Natural killer cell (primary cell): ENCODE measurements around the gene UPP2. TPM values are rescaled to one million over a fixed set of nuclear protein-coding genes. Genes with fewer than 3 reads are reported as not detected.

Source experiments
- ATAC-seq, 3 donors: fragments of 150-1000 bp in 2 of 3; fragments of 200-7000 bp in 1 of 3; cut with Tn5 transposase; 1 replicate in 1 of 3; 2 replicates in 2 of 3; pipeline ENCODE4 v1.10.0; 2021; ENCODE audit warnings: mild to moderate bottlenecking in 2 of 3, moderate library complexity in 2 of 3
- DNase-seq, 2 donors: peaks; one replicate each; pipeline versions ENCODE4 v3.0.0 to v3.0.0-alpha.2; 2013 to 2021; ENCODE audit warnings: mixed read lengths in 1 of 2
- H3K27ac ChIP-seq: one replicate; pipeline ENCODE4 v1.5.1; 2013; ENCODE audit warnings: mild to moderate bottlenecking, low read length
- H3K27me3 ChIP-seq: one replicate; pipeline ENCODE4 v1.6.1; 2013; ENCODE audit warnings: low read length; ENCODE audit not compliant: control insufficient read depth, insufficient read depth
- H3K36me3 ChIP-seq: one replicate; pipeline ENCODE4 v1.6.1; 2013; ENCODE audit warnings: low read length; ENCODE audit not compliant: control insufficient read depth, insufficient read depth
- H3K4me1 ChIP-seq: one replicate; pipeline ENCODE4 v1.6.1; 2013; ENCODE audit warnings: low read length; ENCODE audit not compliant: control insufficient read depth, insufficient read depth
- H3K4me3 ChIP-seq: one replicate; pipeline ENCODE4 v1.5.1; 2013; ENCODE audit warnings: low read length
- H3K9me3 ChIP-seq: one replicate; pipeline ENCODE4 v1.6.1; 2013; ENCODE audit warnings: low read length; ENCODE audit not compliant: control insufficient read depth, insufficient read depth
- H3K27ac Mint-ChIP-seq, 2 donors: one replicate each; pipeline ENCODE4 v1.8.0; 2022; ENCODE audit warnings: mild to moderate bottlenecking in 2 of 2, mixed read lengths in 2 of 2, moderate library complexity in 1 of 2
- H3K27me3 Mint-ChIP-seq, 2 donors: one replicate each; pipeline ENCODE4 v1.8.0; 2022; ENCODE audit warnings: low read depth in 2 of 2, mixed read lengths in 2 of 2
- H3K36me3 Mint-ChIP-seq: one replicate; pipeline ENCODE4 v1.8.0; 2022; ENCODE audit warnings: mixed read lengths
- H3K4me1 Mint-ChIP-seq, 2 donors: one replicate each; pipeline ENCODE4 v1.8.0; 2022; ENCODE audit warnings: mixed read lengths in 2 of 2
- H3K4me3 Mint-ChIP-seq: one replicate; pipeline ENCODE4 v1.8.0; 2022; ENCODE audit warnings: mild to moderate bottlenecking, moderate library complexity, mixed read lengths
- H3K9me3 Mint-ChIP-seq, 2 donors: one replicate each; pipeline ENCODE4 v1.8.0; 2022; ENCODE audit warnings: mixed read lengths in 2 of 2
- CTCF ChIP-seq: fragments of 200-600 bp; IDR thresholded peaks from one replicate; pipeline ENCODE4 v1.8.0; 2022; ENCODE audit warnings: antibody characterized with exemption
- WGBS: methylation state at CpG from one replicate; pipeline ENCODE4 v1.1.7; 2013; ENCODE audit warnings: missing lambda C conversion rate; ENCODE audit not compliant: insufficient coverage; 5-methylcytosine and 5-hydroxymethylcytosine counted together
- intact Hi-C: fragments of 100-400 bp; cut with micrococcal nuclease; formaldehyde crosslinking; loops from one replicate; pipeline ENCODE4 v1.14.2; 2022
- total RNA-seq, 4 donors: library from RNA; stranded (reverse); fragments of 120-200 nt in 1 of 4; gene quantifications; one replicate each; pipeline versions ENCODE4 v1.2.3 to v1.2.4, GENCODE V29; 2013 to 2022

UPP2 gene
- total RNA-seq, 3 donors from 2014 or later (not counting 1 experiment from before 2014, with no cell fraction given), result not detected

GRCh38 chr2:158154596-158154995, 52.9 kb downstream of the UPP2 start:
- Mint-ChIP-seq H3K27ac (no peak overlapping the region), H3K4me3 (no peak overlapping the region), H3K27me3 (no peaks in the 10 kb centered on the region), H3K9me3 (no peaks in the 10 kb centered on the region), H3K36me3 (no peaks in the 10 kb centered on the region), H3K4me1 (no peaks in the 10 kb centered on the region)
- TF ChIP-seq CTCF, result no peak
- H3K9me3 ChIP-seq, result no peaks in the 10 kb centered on the region
- no peak overlapping the region for H3K4me3 ChIP-seq
- no peak for ATAC-seq
- intact Hi-C loops, result no loop called here
- no peaks in the 10 kb centered on the region for H3K27me3 ChIP-seq
- H3K36me3 ChIP-seq, result no peaks in the 10 kb centered on the region
- H3K27ac ChIP-seq, result no peak overlapping the region
- H3K4me1 ChIP-seq, result no peaks in the 10 kb centered on the region
- DNase-seq, result no peak

GRCh38 chr2:158172719-158173118, 71.0 kb downstream of the UPP2 start:
- Histone ChIP-seq H3K27ac (no peak overlapping the region), H3K9me3 (no peaks in the 10 kb centered on the region), H3K36me3 (no peaks in the 10 kb centered on the region), H3K4me1 (no peaks in the 10 kb centered on the region), H3K27me3 (no peaks in the 10 kb centered on the region), H3K4me3 (no peak overlapping the region)
- no peak for TF ChIP-seq CTCF
- H3K36me3 Mint-ChIP-seq, result no peaks in the 10 kb centered on the region
- H3K9me3 Mint-ChIP-seq, result peaks cover 0 to 4% of the 10 kb centered on the region in 2 donors
- H3K27me3 Mint-ChIP-seq, result peaks cover 1 to 19% of the 10 kb centered on the region in 2 donors
- ATAC-seq (no peak), DNase-seq (no peak)
- 100% methylated on average over 1 of the region's 2 CpGs for WGBS
- intact Hi-C loops, result no loop called here
- no peak overlapping the region for H3K27ac Mint-ChIP-seq
- no peaks in the 10 kb centered on the region for H3K4me1 Mint-ChIP-seq
- H3K4me3 Mint-ChIP-seq, result no peak overlapping the region

GRCh38 chr2:158174495-158174894, 72.8 kb downstream of the UPP2 start:
- WGBS, result no CpG with 5 or more reads among the region's 1 CpG
- ATAC-seq, result no peak

More at GRCh38 chr2:158174495-158174894, 72.8 kb downstream of the UPP2 start:
- no peaks in the 10 kb centered on the region for H3K4me1 ChIP-seq
- peaks cover 0 to 19% of the 10 kb centered on the region in 2 donors for H3K27me3 Mint-ChIP-seq
- no peaks in the 10 kb centered on the region for H3K36me3 Mint-ChIP-seq
- H3K4me3 Mint-ChIP-seq, result no peak overlapping the region
- intact Hi-C loops, result no loop called here
- H3K27me3 ChIP-seq, result no peaks in the 10 kb centered on the region
- no peaks in the 10 kb centered on the region for H3K9me3 ChIP-seq
- no peak overlapping the region for H3K27ac Mint-ChIP-seq
- no peak for DNase-seq
- no peak overlapping the region for H3K27ac ChIP-seq
- no peaks in the 10 kb centered on the region for H3K36me3 ChIP-seq
- no peak for TF ChIP-seq CTCF
- no peak overlapping the region for H3K4me3 ChIP-seq
- H3K4me1 Mint-ChIP-seq, result no peaks in the 10 kb centered on the region
- no peaks in the 10 kb centered on the region for H3K9me3 Mint-ChIP-seq
